Ureter (tissue), 1 donor: ENCODE data around the gene NDRG3. TPM values are rescaled to one million over a fixed set of nuclear protein-coding genes. Genes with fewer than 3 reads are reported as not detected.

Source experiments
- DNase-seq: peaks from one replicate; pipeline ENCODE4 v3.0.0-alpha.2; 2020; ENCODE audit warnings: low spot score
- total RNA-seq: library from RNA; stranded (reverse); gene quantifications from one replicate; pipeline ENCODE4 v1.2.4, GENCODE V29; 2023
- donor health status: DM: yes; HTN: yes; CAD: no.

The NDRG3 gene
- total RNA-seq, 1 donor from 2014 or later = 21.0 TPM

DNA sequence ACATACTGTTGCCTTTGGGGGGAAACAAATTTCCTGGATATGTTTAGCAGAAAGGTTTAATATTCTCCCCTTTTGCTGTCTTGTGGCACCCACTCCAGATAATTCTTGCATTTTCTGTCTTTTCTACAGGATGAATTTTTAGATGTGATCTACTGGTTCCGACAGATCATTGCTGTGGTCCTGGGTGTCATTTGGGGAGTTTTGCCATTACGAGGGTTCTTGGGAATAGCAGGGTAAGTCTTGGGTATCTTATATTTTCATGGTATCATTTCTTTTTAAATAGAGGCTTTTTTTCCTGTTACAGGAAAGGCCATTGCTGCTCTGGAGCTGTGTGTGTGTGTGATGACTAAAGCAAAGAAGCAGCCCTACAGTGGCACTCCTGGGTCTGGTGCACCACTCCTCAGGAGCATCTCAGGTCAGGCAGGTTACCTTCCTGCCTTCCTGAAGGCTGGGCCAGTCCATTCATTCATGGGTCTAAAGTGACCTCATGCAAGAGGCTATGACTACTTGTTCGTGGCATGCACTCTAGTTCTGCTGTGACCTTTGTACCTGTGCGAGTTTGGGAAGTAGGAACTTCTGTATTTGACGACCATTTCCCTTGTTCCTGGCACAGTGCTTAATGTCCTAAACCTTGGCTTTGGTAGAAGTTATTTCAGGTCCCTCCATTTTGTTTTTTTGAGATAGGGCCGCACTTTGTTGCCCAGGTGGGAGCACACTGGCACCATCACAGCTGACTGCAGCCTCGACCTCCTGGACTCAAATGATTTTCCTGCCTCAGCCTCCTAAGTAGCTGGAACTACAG lies 138.1 kb downstream of the NDRG3 start:
- no peak for DNase-seq

DNA sequence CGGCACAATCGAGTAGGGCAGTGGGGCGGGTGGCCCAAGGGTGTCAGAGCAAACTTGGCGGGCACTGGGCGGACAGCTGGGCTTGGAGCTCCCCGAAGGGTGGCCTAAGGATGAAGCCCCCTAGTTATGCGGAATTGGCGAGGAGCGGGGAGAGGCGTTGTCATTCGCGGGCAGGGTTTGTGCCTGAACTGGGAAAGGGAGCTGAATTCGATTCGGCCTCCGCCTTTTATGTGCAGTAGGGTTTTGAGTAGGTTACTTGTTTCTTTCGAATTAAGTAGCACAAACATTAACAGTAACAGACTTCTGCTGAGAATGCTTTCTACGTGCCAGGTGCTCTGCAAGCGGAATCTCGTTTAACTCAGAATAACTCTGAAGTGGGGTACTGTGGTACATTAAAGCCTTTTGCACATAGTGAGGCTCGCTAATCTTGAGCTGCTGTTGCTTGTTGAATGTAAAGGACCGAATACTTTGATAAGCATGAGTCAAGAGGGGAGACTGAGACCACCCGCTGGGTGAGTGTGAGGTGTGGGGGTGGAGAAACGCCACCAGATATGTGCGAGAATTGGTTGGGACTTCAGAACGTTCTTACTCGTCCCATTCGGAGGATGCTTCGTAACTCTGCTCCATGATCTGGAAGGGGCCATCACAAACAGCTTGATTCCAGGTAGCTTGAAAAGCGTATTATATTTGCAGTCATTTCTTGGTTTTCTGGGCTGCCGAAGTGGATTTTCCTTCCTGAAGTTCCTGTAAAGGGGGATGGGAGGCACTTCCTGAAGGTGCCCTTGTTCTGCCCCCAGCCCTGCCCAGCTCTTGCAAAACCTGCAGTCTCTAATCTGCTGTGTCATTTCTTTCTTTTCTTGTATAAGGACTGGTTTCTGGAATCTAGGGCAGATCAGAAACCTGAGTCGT lies 139.5 kb downstream of the NDRG3 start:
- peak; percentile 57 for DNase-seq

DNA sequence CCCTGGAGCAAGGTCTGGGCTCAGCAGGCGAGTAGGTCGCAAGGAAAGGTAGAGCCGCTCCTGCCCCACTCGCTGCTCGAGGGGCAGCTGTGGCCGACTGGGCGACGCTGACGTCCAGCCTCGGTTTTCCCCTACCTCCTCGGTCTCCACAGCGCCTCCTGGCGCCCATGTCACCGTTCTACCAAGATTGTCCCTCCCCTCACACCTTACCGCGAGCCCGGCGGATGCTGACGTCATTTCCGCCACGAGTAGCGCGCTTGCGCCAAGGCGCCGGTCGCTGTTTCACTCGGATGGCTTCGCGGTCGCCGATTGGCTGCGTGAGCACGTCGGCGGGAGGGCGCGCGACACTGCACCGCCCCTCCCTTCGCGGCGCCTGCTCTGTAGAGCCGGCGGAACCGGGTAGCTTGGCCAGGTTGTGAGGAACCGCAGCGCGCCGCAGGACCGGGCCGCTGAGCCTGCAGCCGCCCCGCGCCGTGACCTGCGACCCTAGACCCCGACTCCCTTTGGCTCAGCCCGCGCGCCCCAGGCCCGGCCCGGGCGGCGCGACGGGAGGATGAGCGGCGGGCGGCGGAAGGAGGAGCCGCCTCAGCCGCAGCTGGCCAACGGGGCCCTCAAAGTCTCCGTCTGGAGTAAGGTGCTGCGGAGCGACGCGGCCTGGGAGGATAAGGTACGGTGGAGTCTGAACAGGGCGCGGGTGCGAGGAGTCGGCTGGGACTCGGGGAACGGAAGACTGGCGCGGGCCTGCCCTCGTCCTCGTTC lies 140.3 kb downstream of the NDRG3 start, which contains the start of gene RAB5IF:
Gene RAB5IF (plus strand): TSS at position 381 of the 759 bp plus-strand sequence. CDS start 173 bp downstream, at position 554.
- DNase-seq = peak; percentile 99

DNA sequence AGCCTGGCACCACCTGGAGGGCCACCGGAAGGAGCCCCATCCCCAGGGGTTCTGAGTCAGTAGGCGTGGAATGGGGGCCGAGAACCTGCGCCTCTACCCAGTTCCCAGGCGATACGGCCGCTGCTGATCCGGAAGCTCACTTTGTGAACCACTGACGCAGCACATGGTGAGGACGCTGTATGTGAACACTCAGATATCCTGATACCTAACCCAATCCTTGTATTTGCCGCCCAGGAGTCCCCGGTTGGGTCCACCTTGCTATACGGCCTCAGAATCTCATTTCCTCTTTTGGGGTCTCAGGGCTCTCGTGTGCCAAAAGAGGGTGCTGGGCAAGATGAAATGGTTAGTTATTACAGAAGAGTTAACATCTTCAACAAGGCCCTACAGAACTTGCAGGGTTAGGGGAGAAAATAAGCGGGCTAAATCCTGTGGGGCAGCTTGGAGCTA lies 140.9 kb downstream of the NDRG3 start:
- DNase-seq = peak; percentile 59

Other genes with a start within 250 kb of the NDRG3 start
- 1,028 TPM for gene MYL9, start 204.6 kb downstream of the NDRG3 start, total RNA-seq
- 18.8 TPM for gene TGIF2, start 172.5 kb downstream of the NDRG3 start, total RNA-seq
- 83.6 TPM for gene RAB5IF, start 140.3 kb downstream of the NDRG3 start, total RNA-seq
- gene SLA2, start 99.9 kb downstream of the NDRG3 start, total RNA-seq = 1.5 TPM
- 6.5 TPM for gene DSN1, start 27.7 kb upstream of the NDRG3 start, total RNA-seq
- 0.36 TPM for gene TLDC2, start 130.0 kb upstream of the NDRG3 start, total RNA-seq
- 95.4 TPM for gene SAMHD1, start 205.6 kb upstream of the NDRG3 start, total RNA-seq